Keratinocyte (primary cell): ENCODE measurements around the gene PRAMEF20. TPM values are rescaled to one million over a fixed set of nuclear protein-coding genes. Genes with fewer than 3 reads are reported as not detected.
"Not testable (repeated sequence)": the region's sequence is repeated elsewhere in the genome, so short reads cannot be mapped to it uniquely, and the experiment has no call there.

Source experiments
- DNase-seq: peaks from one replicate; pipeline ENCODE4 v3.0.0-alpha.2; 2011; ENCODE audit warnings: low read depth, missing footprints, low spot score
- FAIRE-seq: peaks from 2 replicates; lab custom pipeline; 2011; peaks lifted over from hg19 to GRCh38; lab: Jason Lieb, UNC
- H2AFZ ChIP-seq: 2 replicates; pipeline ENCODE4 v1.6.0; 2012; ENCODE audit warnings: low read length, control low read depth, inconsistent platforms; ENCODE audit not compliant: control insufficient read depth
- H3K27ac ChIP-seq: 2 replicates; pipeline ENCODE4 v1.5.1; 2011; ENCODE audit warnings: low read length; ENCODE audit not compliant: control insufficient read depth, insufficient read depth
- H3K27me3 ChIP-seq: 3 replicates; pipeline ENCODE4 v1.6.0; 2011; ENCODE audit warnings: low read length; ENCODE audit not compliant: control insufficient read depth, insufficient read depth; ENCODE audit errors: extremely low read depth
- H3K36me3 ChIP-seq, 2 experiments: 2 replicates in 1 of 2; 3 replicates in 1 of 2; pipeline ENCODE4 v1.5.1; 2011; ENCODE audit warnings: low read length in 2 of 2, mild to moderate bottlenecking in 1 of 2; ENCODE audit not compliant: control insufficient read depth in 2 of 2, insufficient read depth in 2 of 2; ENCODE audit errors: extremely low read depth in 1 of 2
- H3K4me1 ChIP-seq: 3 replicates; pipeline ENCODE4 v1.5.1; 2011; ENCODE audit warnings: low read length; ENCODE audit not compliant: control insufficient read depth, insufficient read depth; ENCODE audit errors: extremely low read depth
- H3K4me2 ChIP-seq: 3 replicates; pipeline ENCODE4 v1.6.0; 2011; ENCODE audit warnings: low read depth, low read length; ENCODE audit not compliant: control insufficient read depth, insufficient read depth; ENCODE audit errors: extremely low read depth
- H3K4me3 ChIP-seq, 3 experiments: fragments of 200-600 bp in 1 of 3; sonication (generic) in 1 of 3; 2 replicates in 2 of 3; 3 replicates in 1 of 3; pipeline ENCODE4 v1.5.1; 2011 to 2016; ENCODE audit warnings: low read length in 3 of 3, mild to moderate bottlenecking in 3 of 3, control low read depth in 2 of 3, inconsistent platforms in 1 of 3, low read depth in 1 of 3, mixed read lengths in 1 of 3, mixed run types in 1 of 3, moderate library complexity in 1 of 3; ENCODE audit not compliant: control insufficient read depth in 2 of 3, insufficient read depth in 2 of 3; ENCODE audit errors: extremely low read depth in 1 of 3
- H3K79me2 ChIP-seq: 2 replicates; pipeline ENCODE4 v1.6.0; 2012; ENCODE audit warnings: low read length; ENCODE audit not compliant: control insufficient read depth, insufficient read depth
- H3K9ac ChIP-seq: 3 replicates; pipeline ENCODE4 v1.6.0; 2011; ENCODE audit warnings: low read length; ENCODE audit not compliant: control insufficient read depth, insufficient read depth; ENCODE audit errors: extremely low read depth
- H3K9me1 ChIP-seq: 3 replicates; pipeline ENCODE4 v1.6.0; 2011; ENCODE audit warnings: low read length; ENCODE audit not compliant: control insufficient read depth, insufficient read depth; ENCODE audit errors: extremely low read depth
- H3K9me3 ChIP-seq: 2 replicates; pipeline ENCODE4 v1.5.1; 2012; ENCODE audit warnings: low read depth, low read length; ENCODE audit not compliant: control insufficient read depth
- H4K20me1 ChIP-seq: 3 replicates; pipeline ENCODE4 v1.6.0; 2011; ENCODE audit warnings: low read length; ENCODE audit not compliant: control insufficient read depth, insufficient read depth; ENCODE audit errors: extremely low read depth
- dilution Hi-C: fragments of 300-500 bp; cut with MboI; formaldehyde crosslinking; loops from one replicate; pipeline ENCODE4 v1.7.0; 2020; ENCODE audit warnings: low sequenced_read_pairs; ENCODE audit not compliant: extremely low pct_ligation_motif_present
- polyA minus RNA-seq, 3 experiments: library from RNA; depleted of rRNA, polyadenylated mRNA; stranded (reverse); fragments of >200 nt; gene quantifications; 1 replicate in 1 of 3; 2 replicates in 1 of 3; 3 replicates in 1 of 3; pipeline ENCODE4 v1.2.3, GENCODE V29; 2011
- polyA plus RNA-seq, 5 experiments: library from polyadenylated mRNA; depleted of rRNA in 3 of 5; stranded (reverse) in 3 of 5; stranded (forward) in 1 of 5; unstranded in 1 of 5; fragments of >200 nt; gene quantifications; 1 replicate in 1 of 5; 2 replicates in 3 of 5; 3 replicates in 1 of 5; pipeline versions ENCODE4 v1.2.1 to v1.2.3, GENCODE V29; 2011 to 2012; ENCODE audit warnings: missing spikeins in 2 of 5, low read depth in 1 of 5, low replicate concordance in 1 of 5

PRAMEF20 gene
- polyA plus RNA-seq (not detected in 3 replicates), polyA minus RNA-seq (not detected in 3 replicates)
- polyA plus RNA-seq (2011; ENCODE audit: low read depth): not detected
- polyA plus RNA-seq (2011; cell fraction: cytosol; rRNA removed): not detected in 2 replicates
- polyA plus RNA-seq (2011; cell fraction: nucleus; rRNA removed): not detected in 2 replicates
- polyA plus RNA-seq (2012; ENCODE audit: low replicate concordance): not detected in 2 replicates
- polyA minus RNA-seq (2011; cell fraction: cytosol; rRNA and poly(A)+ RNA removed): not detected
- not detected in 2 replicates for polyA minus RNA-seq (2011; cell fraction: nucleus; rRNA and poly(A)+ RNA removed)

- H3K27me3 ChIP-seq, H3K4me1 ChIP-seq, H3K4me2 ChIP-seq, H3K27ac ChIP-seq, H2AFZ ChIP-seq, H3K4me3 ChIP-seq, H3K36me3 ChIP-seq, H3K9me3 ChIP-seq, H3K79me2 ChIP-seq, FAIRE-seq, DNase-seq, H3K9ac ChIP-seq, H4K20me1 ChIP-seq, dilution Hi-C loops, H3K9me1 ChIP-seq: not testable (repeated sequence)
Observed at GRCh38 chr1:13410150-13410549, at the start of gene PRAMEF20. PRAMEF20 (plus strand) TSS chr1:13410450; CDS start chr1:13416355, 5,905 bp downstream.

- FAIRE-seq, dilution Hi-C loops: not testable (repeated sequence)
Observed at GRCh38 chr1:13362364-13362763, 47.9 kb upstream of the PRAMEF20 start.

GRCh38 chr1:13364928-13365327 is 45.3 kb upstream of the PRAMEF20 start:
- H3K4me1 ChIP-seq, H3K9ac ChIP-seq, DNase-seq, H3K79me2 ChIP-seq, H2AFZ ChIP-seq, H3K36me3 ChIP-seq, H3K9me1 ChIP-seq, H3K4me2 ChIP-seq, dilution Hi-C loops, FAIRE-seq, H3K27ac ChIP-seq, H4K20me1 ChIP-seq, H3K27me3 ChIP-seq, H3K4me3 ChIP-seq, H3K9me3 ChIP-seq: not testable (repeated sequence)

More at GRCh38 chr1:13362364-13362763, 47.9 kb upstream of the PRAMEF20 start:
- H3K4me2 ChIP-seq, H3K36me3 ChIP-seq, H3K9ac ChIP-seq, H2AFZ ChIP-seq, H3K79me2 ChIP-seq, H4K20me1 ChIP-seq, H3K9me3 ChIP-seq, DNase-seq, H3K27ac ChIP-seq, H3K9me1 ChIP-seq, H3K27me3 ChIP-seq, H3K4me3 ChIP-seq, H3K4me1 ChIP-seq: not testable (repeated sequence)

GRCh38 chr1:13366536-13366935 is 43.7 kb upstream of the PRAMEF20 start:
- H2AFZ ChIP-seq, H3K9me1 ChIP-seq, H3K27ac ChIP-seq, H3K79me2 ChIP-seq, H3K27me3 ChIP-seq, H3K36me3 ChIP-seq, H3K9ac ChIP-seq, dilution Hi-C loops, FAIRE-seq, H3K4me1 ChIP-seq, H3K9me3 ChIP-seq, DNase-seq, H3K4me2 ChIP-seq, H3K4me3 ChIP-seq, H4K20me1 ChIP-seq: not testable (repeated sequence)
